ENCODE measurements around the gene CLDN17.

Gene CLDN17, protein sequence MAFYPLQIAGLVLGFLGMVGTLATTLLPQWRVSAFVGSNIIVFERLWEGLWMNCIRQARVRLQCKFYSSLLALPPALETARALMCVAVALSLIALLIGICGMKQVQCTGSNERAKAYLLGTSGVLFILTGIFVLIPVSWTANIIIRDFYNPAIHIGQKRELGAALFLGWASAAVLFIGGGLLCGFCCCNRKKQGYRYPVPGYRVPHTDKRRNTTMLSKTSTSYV

GRCh38 chr21:30166705-30167104 is at the start of gene CLDN17:
Gene CLDN17, minus strand, starts transcription at chr21:30166805. Its CDS starts 188 bp downstream, at chr21:30166617.
- DNase-seq: no peak

DNA sequence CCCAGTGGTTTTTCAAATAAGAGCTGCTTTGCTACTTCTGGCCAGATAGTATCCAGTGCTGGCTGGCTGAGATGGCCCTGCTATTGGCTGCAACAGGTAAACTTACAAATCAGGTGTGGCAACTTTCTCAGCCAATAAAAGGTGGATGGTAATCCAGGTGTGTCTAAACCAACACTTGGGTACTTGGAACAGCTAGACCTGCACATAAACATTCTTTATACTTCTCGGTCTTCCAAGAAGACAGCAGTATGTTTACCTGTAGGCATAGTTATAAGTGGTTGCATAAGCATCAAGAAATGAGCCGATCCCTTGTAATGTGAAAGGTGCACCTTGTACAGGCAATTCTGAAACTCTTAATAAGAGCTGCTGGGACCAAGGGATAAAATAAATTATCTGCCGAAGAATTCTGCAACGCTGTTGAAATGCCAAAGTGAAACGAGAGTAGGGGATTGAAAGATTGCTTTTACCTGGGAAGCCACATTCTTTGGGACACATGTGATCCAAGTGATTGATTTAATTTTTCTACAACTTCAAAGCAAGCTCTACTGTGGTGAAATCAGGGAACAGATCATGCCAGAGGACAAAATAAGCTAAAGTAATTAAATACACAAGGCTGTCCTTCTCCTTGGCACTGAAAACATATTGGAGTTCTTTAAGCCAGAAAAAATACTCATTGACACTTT is 49.6 kb upstream of the CLDN17 start, which contains the start of gene CLDN8:
Gene CLDN8, minus strand, starts transcription at position 57 of the 683 bp plus-strand sequence. CDS start 172 bp downstream, outside the sequence.
- no peak for DNase-seq

GRCh38 chr21:30211071-30211470 is 44.5 kb upstream of the CLDN17 start:
- no peak for DNase-seq

DNA sequence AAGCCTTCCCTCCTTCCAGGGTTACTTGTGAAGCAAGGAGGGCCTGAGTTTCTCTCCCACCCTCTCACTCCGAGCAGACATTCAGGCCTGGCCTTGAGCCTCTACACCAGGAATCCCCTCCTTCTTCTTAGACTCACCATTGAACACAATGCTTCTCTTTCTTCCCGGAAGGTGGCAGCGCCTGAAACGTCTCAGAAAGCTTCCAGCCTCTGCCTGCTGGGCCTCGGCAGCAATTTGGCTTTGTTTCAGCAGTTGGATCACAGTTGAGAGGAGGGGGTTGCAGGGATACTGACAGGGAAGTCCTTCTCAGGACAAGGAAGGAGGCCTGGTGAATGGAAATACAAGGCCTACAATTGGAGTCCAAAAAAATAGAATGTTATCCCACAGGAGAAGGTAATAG is 43.0 kb upstream of the CLDN17 start:
- no peak for DNase-seq

GRCh38 chr21:30207252-30207579 is 40.6 kb upstream of the CLDN17 start:
- DNase-seq: no peak

- DNase-seq: no peak
These were observed 40.1 kb upstream of the CLDN17 start for GRCh38 chr21:30206551-30207251.

GRCh38 chr21:30200000-30200399 is 33.4 kb upstream of the CLDN17 start:
- DNase-seq: no peak

- no peak for DNase-seq
These were observed 28.2 kb upstream of the CLDN17 start for GRCh38 chr21:30194701-30195299.

DNA sequence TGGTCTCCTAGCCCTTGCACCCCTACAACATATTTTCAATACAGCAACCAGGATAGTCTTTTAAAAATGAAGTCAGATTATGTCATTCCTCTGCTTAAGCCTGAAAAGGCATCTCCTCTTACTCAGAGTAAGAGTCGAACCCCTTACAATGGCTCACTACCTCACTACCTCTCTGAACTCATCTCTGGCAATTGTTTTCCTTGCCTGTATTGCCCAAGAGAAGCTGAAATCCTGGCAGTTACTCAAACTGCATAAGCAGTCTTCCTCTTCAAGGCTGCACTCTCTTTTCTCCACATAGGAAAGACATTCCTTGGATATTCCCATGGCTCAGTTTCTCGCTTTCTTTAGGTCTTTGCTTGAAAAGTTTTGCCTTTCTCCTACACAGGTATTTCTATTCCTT is 26.6 kb upstream of the CLDN17 start:
- DNase-seq: no peak

DNA sequence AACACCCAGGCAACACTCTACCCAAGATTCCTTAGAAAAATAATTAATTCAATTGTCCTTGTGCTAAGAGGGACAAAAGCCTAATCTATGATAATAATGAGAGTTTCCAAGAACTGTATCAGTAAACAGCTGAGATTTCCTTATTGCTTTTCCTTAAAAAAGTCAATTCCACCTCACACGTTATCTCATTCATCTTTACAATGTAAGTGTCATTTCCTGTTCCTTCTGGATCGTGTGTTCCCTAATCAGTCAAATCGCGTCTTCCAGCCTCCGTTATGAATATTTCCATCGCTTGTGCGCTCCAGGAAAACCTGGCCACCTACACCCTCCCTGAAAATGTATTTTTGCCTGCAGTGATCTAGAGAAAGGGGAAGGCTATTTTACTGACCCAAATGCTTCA is 23.9 kb upstream of the CLDN17 start:
- no peak for DNase-seq

DNA sequence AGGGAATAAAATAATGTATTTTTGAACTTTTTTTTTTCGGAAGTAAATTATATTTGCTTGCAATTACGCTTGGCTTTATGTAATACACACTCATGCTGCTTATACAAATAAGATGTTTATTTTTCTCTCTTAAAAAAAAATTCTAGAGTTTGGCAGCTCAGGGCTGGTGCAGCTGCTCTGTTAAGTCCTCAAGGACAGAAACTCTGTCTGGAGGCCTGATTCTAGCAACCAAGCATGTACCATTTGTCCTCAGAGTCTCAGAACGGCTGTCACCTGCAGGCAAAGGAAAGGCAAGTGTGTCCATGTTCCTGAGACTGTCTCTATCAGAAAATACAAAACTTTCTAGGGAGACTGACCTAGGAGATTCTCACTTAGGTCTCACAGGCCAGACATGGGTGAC is 23.2 kb upstream of the CLDN17 start:
- no peak for DNase-seq

GRCh38 chr21:30186242-30186641 is 19.6 kb upstream of the CLDN17 start:
- no peak for DNase-seq

DNA sequence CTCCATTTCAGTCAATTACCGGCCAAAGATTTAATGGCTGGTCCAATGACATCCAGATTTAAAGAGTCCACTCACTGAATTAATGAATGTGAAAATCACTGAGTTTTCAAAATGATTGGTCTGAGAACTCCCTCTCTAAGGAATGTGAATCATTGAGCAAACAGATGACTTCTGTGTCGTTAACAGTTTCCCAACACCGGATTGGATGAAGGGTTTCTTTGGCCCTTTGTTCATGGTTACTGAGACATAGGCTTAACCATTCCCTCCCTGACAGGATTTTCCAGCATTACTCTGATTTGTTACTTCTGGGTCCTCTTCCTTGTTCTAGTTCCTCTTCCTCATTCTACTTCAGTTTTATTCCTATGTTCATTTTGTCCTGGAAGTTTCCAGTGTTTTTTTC is 1.5 kb upstream of the CLDN17 start:
- DNase-seq: no peak

- no peak for DNase-seq
These were observed 434 bp downstream of the CLDN17 start for GRCh38 chr21:30166171-30166570.

- DNase-seq: no peak
These were observed 1.8 kb downstream of the CLDN17 start for GRCh38 chr21:30164796-30165195.

GRCh38 chr21:30153697-30154340 is 12.8 kb downstream of the CLDN17 start:
- no peak for DNase-seq

- no peak for DNase-seq
These were observed 13.8 kb downstream of the CLDN17 start for GRCh38 chr21:30152792-30153191.

- no peak for DNase-seq
These were observed 17.7 kb downstream of the CLDN17 start for GRCh38 chr21:30148906-30149305.

DNA sequence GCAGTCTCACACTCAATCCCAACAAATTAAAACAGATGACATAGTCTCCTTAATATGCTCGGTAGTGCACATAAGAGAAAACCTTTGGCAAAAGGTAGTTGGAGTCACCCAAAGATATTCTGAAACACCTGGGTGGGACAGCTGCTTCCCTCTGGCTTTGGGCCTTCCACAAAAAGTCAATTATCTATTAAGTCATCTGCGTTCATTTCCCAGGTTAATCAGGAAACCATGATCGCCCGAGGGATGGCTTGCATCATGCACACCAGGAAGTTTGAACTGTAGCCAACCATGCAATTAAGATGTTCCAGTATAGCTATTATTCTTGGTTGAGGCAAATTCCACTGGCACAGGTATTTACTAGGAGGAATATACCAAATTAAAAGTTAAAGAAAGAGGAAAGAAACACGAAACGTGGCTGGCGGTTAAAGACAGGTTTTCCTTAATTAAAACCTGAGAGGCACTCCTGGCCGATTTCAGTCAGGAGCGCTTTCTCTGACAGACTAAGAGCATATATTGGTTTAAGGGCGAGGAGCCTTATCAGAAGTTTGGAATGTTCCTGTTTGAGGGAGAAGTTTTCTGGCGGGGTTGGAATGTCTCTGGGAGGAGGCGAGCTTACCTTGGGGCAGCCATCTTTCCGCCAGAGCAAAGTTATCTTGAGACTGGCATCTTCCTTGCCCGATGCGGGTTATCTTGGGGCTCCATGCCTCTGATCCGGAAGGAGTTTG is 19.9 kb downstream of the CLDN17 start:
- no peak for DNase-seq

DNA sequence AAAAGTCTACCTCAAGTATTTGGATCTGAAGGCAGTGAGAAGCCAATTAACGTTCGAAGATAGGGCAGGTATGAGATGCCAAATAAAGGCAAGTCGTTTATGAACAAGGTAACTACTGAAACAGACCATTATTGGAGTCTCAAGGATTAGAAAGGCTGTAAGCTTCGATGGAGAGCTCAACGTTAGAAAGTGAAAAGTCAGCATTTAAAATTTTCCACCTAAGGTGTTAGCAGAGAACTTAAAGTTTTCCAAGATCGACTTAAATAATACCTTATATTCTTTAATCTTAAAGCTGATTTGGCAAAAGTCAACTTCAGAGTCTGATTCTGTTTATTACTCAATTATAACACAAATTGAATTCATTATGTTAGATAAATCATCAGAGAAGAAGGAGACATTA is 28.1 kb downstream of the CLDN17 start:
- DNase-seq: no peak

DNA sequence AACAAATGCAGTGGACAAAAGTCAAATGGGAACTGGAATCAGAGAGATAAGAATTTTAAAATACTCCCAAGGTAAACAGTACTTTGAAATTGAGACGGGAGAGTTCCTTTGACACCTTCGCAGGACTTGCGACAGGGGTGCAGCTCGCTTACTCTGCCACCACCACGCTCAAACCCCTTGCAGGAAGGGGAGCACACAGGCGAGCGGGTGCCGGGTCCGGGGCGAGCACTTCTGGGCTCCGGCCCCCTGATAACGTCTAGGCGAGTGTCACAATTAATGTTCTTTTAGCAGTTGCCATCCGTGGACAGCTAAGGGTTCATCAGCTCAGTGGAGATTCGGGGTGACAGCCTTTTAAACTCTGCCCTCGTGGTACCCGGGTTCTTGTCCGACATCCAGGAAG is 37.4 kb downstream of the CLDN17 start:
- DNase-seq: no peak

GRCh38 chr21:30126576-30126975 is 40.0 kb downstream of the CLDN17 start:
- DNase-seq: no peak

DNA sequence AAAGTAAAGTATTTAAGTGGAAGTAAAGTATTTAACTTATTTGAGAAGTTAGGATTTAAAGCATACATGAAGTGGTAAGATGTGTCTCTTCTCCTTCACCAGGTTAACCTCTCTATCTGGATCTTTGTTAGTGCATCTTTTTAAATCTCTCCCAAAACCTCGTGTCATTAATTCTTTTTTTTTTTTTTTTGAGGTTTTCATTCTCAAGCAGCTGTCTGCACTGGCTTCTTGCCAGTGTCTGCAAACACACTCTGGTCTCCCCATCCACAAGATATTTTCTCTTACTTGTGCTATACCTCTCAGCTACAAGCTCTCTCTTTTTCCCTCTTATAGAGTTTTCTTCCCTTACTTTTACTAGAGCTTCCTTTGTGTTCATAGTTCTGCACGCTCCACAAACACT is 49.0 kb downstream of the CLDN17 start:
- no peak for DNase-seq

Data from NCI-H2227 treated with DMSO at 0.1 percent for 48 hours (cell line).